Liver (tissue), 3 donors: ENCODE data around the gene NFATC2.

Source experiments
- CTCF ChIP-seq: fragments of 150-350 bp; IDR thresholded peaks from 2 replicates; pipeline ENCODE4 v1.5.1; 2017; ENCODE audit warnings: improper control_type of control experiment, low read depth, low read length; ENCODE audit not compliant: missing input control
- FOXA1 ChIP-seq: IDR thresholded peaks from 2 replicates; pipeline ENCODE4 v1.6.1; 2016; ENCODE audit warnings: antibody characterized with exemption
- MAX ChIP-seq: IDR thresholded peaks from 2 replicates; pipeline ENCODE4 v1.6.1; 2016; ENCODE audit warnings: antibody characterized with exemption
- REST ChIP-seq: IDR thresholded peaks from 2 replicates; pipeline ENCODE4 v1.6.1; 2016; ENCODE audit warnings: antibody characterized with exemption, mild to moderate bottlenecking
- SP1 ChIP-seq: IDR thresholded peaks from 2 replicates; pipeline ENCODE4 v1.6.1; 2018; ENCODE audit warnings: antibody characterized with exemption, mild to moderate bottlenecking
- TAF1 ChIP-seq: conservative IDR thresholded peaks from 2 replicates; pipeline ENCODE4 v1.6.1; 2016; ENCODE audit warnings: antibody characterized with exemption, mild to moderate bottlenecking
- YY1 ChIP-seq: IDR thresholded peaks from 2 replicates; pipeline ENCODE4 v1.6.1; 2016; ENCODE audit warnings: antibody characterized with exemption, mild to moderate bottlenecking
- donor health status: healthy.
- donor health status: healthy.

GRCh38 chr20:51577432-51578144 lies 35.1 kb upstream of the NFATC2 start:
- TF ChIP-seq MAX, result no peak
- no peak for TF ChIP-seq CTCF
- TF ChIP-seq SP1, result no peak
- TF ChIP-seq REST, result no peak
- TF ChIP-seq FOXA1, result no peak
- no peak for TF ChIP-seq TAF1
- no peak for TF ChIP-seq YY1
